CD14-positive monocyte (primary cell): ENCODE data around the gene NTM. TPM values are rescaled to one million over a fixed set of nuclear protein-coding genes. Genes with fewer than 3 reads are reported as not detected.
A peak's percentile ranks its signal among the peaks of the same experiment; 100 is the strongest.

Experiments
- DNase-seq, 3 donors: peaks; one replicate each; pipeline ENCODE4 v3.0.0-alpha.2; 2011 to 2022
- H2AFZ ChIP-seq: 2 replicates; pipeline ENCODE4 v1.6.0; 2012; ENCODE audit warnings: mild to moderate bottlenecking, low read depth, low read length, inconsistent platforms; ENCODE audit not compliant: insufficient read depth, poor library complexity, severe bottlenecking
- H3K27ac ChIP-seq, 2 donors: 1 replicate in 1 of 2; 2 replicates in 1 of 2; pipeline ENCODE4 v1.5.1; 2012 to 2013; ENCODE audit warnings: low read length in 2 of 2, control low read depth in 1 of 2, inconsistent platforms in 1 of 2, low read depth in 1 of 2, mild to moderate bottlenecking in 1 of 2
- H3K27me3 ChIP-seq, 2 donors: one replicate each; pipeline versions ENCODE4 v1.6.0 to v1.6.1; 2011 to 2013; ENCODE audit warnings: low read length in 2 of 2; ENCODE audit not compliant: control insufficient read depth in 2 of 2, insufficient read depth in 2 of 2
- H3K36me3 ChIP-seq, 2 donors: replicated peaks in 1 of 2; 1 replicate in 1 of 2; 2 replicates in 1 of 2; pipeline versions ENCODE4 v1.5.1 to v1.6.1; 2012 to 2013; ENCODE audit warnings: low read length in 2 of 2, control low read depth in 1 of 2, inconsistent platforms in 1 of 2, mild to moderate bottlenecking in 1 of 2; ENCODE audit not compliant: insufficient read depth in 2 of 2, control insufficient read depth in 1 of 2
- H3K4me1 ChIP-seq, 2 donors: 1 replicate in 1 of 2; 2 replicates in 1 of 2; pipeline versions ENCODE4 v1.5.1 to v1.6.1; 2012 to 2013; ENCODE audit warnings: low read length in 2 of 2, control low read depth in 1 of 2, inconsistent platforms in 1 of 2, mild to moderate bottlenecking in 1 of 2, moderate library complexity in 1 of 2; ENCODE audit not compliant: insufficient read depth in 2 of 2, control insufficient read depth in 1 of 2
- H3K4me2 ChIP-seq: replicated peaks from 2 replicates; pipeline ENCODE3; 2012; ENCODE audit warnings: low read length, moderate library complexity, mild to moderate bottlenecking; ENCODE audit not compliant: poor library complexity, severe bottlenecking; ENCODE audit errors: extremely low read depth
- H3K4me3 ChIP-seq, 3 experiments: fragments of 200-600 bp in 1 of 3; sonication (generic) in 1 of 3; replicated peaks in 1 of 3; 1 replicate in 2 of 3; 2 replicates in 1 of 3; pipeline ENCODE4 v1.5.1; 2011 to 2013; ENCODE audit warnings: low read length in 3 of 3, mild to moderate bottlenecking in 3 of 3, control low read depth in 2 of 3, low read depth in 2 of 3, inconsistent platforms in 1 of 3, moderate library complexity in 1 of 3
- H3K79me2 ChIP-seq: 2 replicates; pipeline ENCODE4 v1.6.0; 2012; ENCODE audit warnings: mild to moderate bottlenecking, control low read depth, inconsistent platforms, low read length, moderate library complexity; ENCODE audit not compliant: insufficient read depth
- H3K9ac ChIP-seq: 2 replicates; pipeline ENCODE4 v1.6.0; 2017; ENCODE audit warnings: low read length, mild to moderate bottlenecking; ENCODE audit not compliant: insufficient read depth, poor library complexity, severe bottlenecking
- H3K9me3 ChIP-seq, 2 donors: replicated peaks in 1 of 2; 1 replicate in 1 of 2; 2 replicates in 1 of 2; pipeline versions ENCODE4 v1.5.1 to v1.6.1; 2012 to 2013; ENCODE audit warnings: low read length in 2 of 2, control low read depth in 1 of 2; ENCODE audit not compliant: control insufficient read depth in 1 of 2, insufficient read depth in 1 of 2
- H4K20me1 ChIP-seq: 2 replicates; pipeline ENCODE4 v1.6.0; 2012; ENCODE audit warnings: mild to moderate bottlenecking, low read length, control low read depth, moderate library complexity; ENCODE audit not compliant: insufficient read depth
- H3K27ac Mint-ChIP-seq, 7 donors: one replicate each; pipeline ENCODE4 v1.8.0; 2020; ENCODE audit warnings: mild to moderate bottlenecking in 7 of 7, mixed read lengths in 7 of 7, moderate library complexity in 6 of 7, inconsistent platforms in 2 of 7
- H3K27me3 Mint-ChIP-seq, 3 donors: one replicate each; pipeline ENCODE4 v1.8.0; 2021 to 2022; ENCODE audit warnings: low read depth in 3 of 3, mild to moderate bottlenecking in 3 of 3, mixed read lengths in 3 of 3, moderate library complexity in 3 of 3, inconsistent platforms in 1 of 3
- H3K36me3 Mint-ChIP-seq, 2 donors: one replicate each; pipeline ENCODE4 v1.8.0; 2020; ENCODE audit warnings: mixed read lengths in 2 of 2, inconsistent platforms in 1 of 2, mild to moderate bottlenecking in 1 of 2
- H3K4me1 Mint-ChIP-seq: one replicate; pipeline ENCODE4 v1.8.0; 2020; ENCODE audit warnings: mild to moderate bottlenecking, mixed read lengths
- H3K4me3 Mint-ChIP-seq, 2 donors: one replicate each; pipeline ENCODE4 v1.8.0; 2020; ENCODE audit warnings: mild to moderate bottlenecking in 2 of 2, mixed read lengths in 2 of 2, moderate library complexity in 1 of 2
- H3K9me3 Mint-ChIP-seq, 7 donors: one replicate each; pipeline ENCODE4 v1.8.0; 2020 to 2022; ENCODE audit warnings: mixed read lengths in 7 of 7, mild to moderate bottlenecking in 6 of 7, moderate library complexity in 6 of 7, inconsistent platforms in 2 of 7
- WGBS: methylation state at CpG from one replicate; pipeline ENCODE4 v1.1.5; 2013; ENCODE audit warnings: missing lambda C conversion rate; ENCODE audit not compliant: insufficient coverage; 5-methylcytosine and 5-hydroxymethylcytosine counted together
- intact Hi-C, 2 donors: fragments of 100-400 bp; cut with micrococcal nuclease; formaldehyde crosslinking; loops; one replicate each; pipeline versions ENCODE4 v1.15.0 to v1.15.1; 2023
- polyA plus RNA-seq, 3 donors: library from polyadenylated mRNA; depleted of rRNA in 1 of 3; unstranded in 2 of 3; stranded (reverse) in 1 of 3; fragments of 300-500 nt in 2 of 3; fragments of >200 nt in 1 of 3; fragmentation: Illumina TruSeq in 2 of 3; gene quantifications; 1 replicate in 2 of 3; 2 replicates in 1 of 3; pipeline ENCODE4 v1.2.3, GENCODE V29; 2012 to 2021
- TF ChIP-seq, protein P1 (sequence below): fragments of 200-600 bp; IDR thresholded peaks from one replicate; pipeline ENCODE4 v1.8.0; 2022; ENCODE audit warnings: antibody characterized with exemption, mild to moderate bottlenecking

The NTM gene
- polyA plus RNA-seq, 3 donors, result not detected

DNA sequence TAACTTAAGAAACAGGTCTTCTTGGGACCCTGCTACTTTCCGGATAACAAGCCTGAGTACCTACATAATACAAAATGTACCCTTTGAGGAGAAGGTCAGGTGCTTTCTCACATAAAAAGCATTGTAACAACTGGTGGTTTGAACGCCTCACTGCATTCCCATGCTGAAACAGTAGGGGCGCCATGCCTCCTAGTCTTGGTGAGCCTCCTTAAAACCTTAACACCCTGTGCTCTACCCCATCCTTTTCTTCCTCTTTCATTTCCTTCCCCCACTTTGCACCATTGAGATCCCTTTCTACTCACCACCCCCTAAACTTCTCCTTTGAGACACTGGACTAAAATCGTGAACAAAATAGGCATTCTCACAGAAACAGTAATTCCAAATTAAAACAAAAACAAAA is 729.3 kb downstream of the NTM start:
- WGBS, result 49% methylated on average over 2 of the region's 4 CpGs
- peak; percentile 5 to 55 (median 52) for DNase-seq
- peak overlapping the region in 1 of 2 donors; percentile 61 for H3K4me3 Mint-ChIP-seq
- H3K27me3 Mint-ChIP-seq, result peaks cover 0 to 2% (median 0%) of the 10 kb centered on the region in 3 donors
- H3K27ac Mint-ChIP-seq, result peak overlapping the region in 5 of 7 donors; percentile 56 to 84 (median 71)
- H3K36me3 Mint-ChIP-seq, result no peaks in the 10 kb centered on the region
- no peaks in the 10 kb centered on the region for H3K79me2 ChIP-seq
- H3K9me3 ChIP-seq, result no peaks in the 10 kb centered on the region
- no peaks in the 10 kb centered on the region for H3K36me3 ChIP-seq
- no peak overlapping the region for H2AFZ ChIP-seq
- H3K9ac ChIP-seq, result no peak overlapping the region
- no peak overlapping the region for H3K4me3 ChIP-seq
- H3K4me1 Mint-ChIP-seq, result peaks cover 13% of the 10 kb centered on the region
- no peak overlapping the region for H3K27ac ChIP-seq
- H4K20me1 ChIP-seq, result no peaks in the 10 kb centered on the region
- intact Hi-C loops, result loop anchor here in 1 of 2 donors (5.0 to 10.0 kb wide), 2 partner anchors 37 to 65 kb away; no protein-coding TSS in a partner anchor
- TF ChIP-seq, protein P1, sequence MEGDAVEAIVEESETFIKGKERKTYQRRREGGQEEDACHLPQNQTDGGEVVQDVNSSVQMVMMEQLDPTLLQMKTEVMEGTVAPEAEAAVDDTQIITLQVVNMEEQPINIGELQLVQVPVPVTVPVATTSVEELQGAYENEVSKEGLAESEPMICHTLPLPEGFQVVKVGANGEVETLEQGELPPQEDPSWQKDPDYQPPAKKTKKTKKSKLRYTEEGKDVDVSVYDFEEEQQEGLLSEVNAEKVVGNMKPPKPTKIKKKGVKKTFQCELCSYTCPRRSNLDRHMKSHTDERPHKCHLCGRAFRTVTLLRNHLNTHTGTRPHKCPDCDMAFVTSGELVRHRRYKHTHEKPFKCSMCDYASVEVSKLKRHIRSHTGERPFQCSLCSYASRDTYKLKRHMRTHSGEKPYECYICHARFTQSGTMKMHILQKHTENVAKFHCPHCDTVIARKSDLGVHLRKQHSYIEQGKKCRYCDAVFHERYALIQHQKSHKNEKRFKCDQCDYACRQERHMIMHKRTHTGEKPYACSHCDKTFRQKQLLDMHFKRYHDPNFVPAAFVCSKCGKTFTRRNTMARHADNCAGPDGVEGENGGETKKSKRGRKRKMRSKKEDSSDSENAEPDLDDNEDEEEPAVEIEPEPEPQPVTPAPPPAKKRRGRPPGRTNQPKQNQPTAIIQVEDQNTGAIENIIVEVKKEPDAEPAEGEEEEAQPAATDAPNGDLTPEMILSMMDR, result peak; percentile 70
- H3K9me3 Mint-ChIP-seq, result peaks cover 0 to 12% (median 5%) of the 10 kb centered on the region in 7 donors
- H3K4me1 ChIP-seq, result peaks cover 0 to 25% of the 10 kb centered on the region in 2 donors
- H3K4me2 ChIP-seq, result no peak overlapping the region
- no peaks in the 10 kb centered on the region for H3K27me3 ChIP-seq

DNA sequence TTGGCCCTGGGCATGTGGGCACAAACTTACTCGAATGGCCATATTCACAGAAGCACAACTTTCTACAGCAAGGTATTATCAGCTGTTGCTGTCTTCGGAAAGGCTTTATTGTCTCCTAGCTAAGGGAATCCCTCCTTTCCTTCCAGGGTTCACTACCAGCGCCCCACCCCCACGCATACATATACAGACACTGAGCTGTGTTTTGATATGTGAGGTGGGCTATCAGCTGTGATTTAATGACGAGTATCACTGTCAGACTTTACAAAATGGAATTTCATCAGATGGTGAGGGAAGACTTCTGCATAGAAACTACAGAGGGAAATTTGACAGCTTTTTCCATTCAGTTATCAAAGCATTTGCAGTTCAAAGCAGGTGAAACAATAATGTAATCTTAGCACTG is 730.2 kb downstream of the NTM start:
- no peak for DNase-seq
- H3K9ac ChIP-seq, result no peak overlapping the region
- no peak overlapping the region for H3K4me3 Mint-ChIP-seq
- TF ChIP-seq, protein P1, result no peak
- H3K4me1 ChIP-seq, result peaks cover 0 to 18% of the 10 kb centered on the region in 2 donors
- no peak overlapping the region for H2AFZ ChIP-seq
- peaks cover 10% of the 10 kb centered on the region for H3K4me1 Mint-ChIP-seq
- no peaks in the 10 kb centered on the region for H3K36me3 ChIP-seq
- H3K79me2 ChIP-seq, result no peaks in the 10 kb centered on the region
- H3K9me3 ChIP-seq, result no peaks in the 10 kb centered on the region
- 100% methylated on average over 1 of the region's 5 CpGs for WGBS
- intact Hi-C loops, result no loop called here
- no peaks in the 10 kb centered on the region for H3K36me3 Mint-ChIP-seq
- H3K27ac Mint-ChIP-seq, result no peak overlapping the region
- H4K20me1 ChIP-seq, result no peaks in the 10 kb centered on the region
- H3K9me3 Mint-ChIP-seq, result peaks cover 0 to 12% (median 2%) of the 10 kb centered on the region in 7 donors
- no peaks in the 10 kb centered on the region for H3K27me3 ChIP-seq
- H3K4me2 ChIP-seq, result no peak overlapping the region
- H3K27me3 Mint-ChIP-seq, result peaks cover 1 to 2% (median 2%) of the 10 kb centered on the region in 3 donors
- no peak overlapping the region for H3K4me3 ChIP-seq
- H3K27ac ChIP-seq, result no peak overlapping the region
